ENCODE data around the gene ZEB2. TPM values are rescaled to one million over a fixed set of nuclear protein-coding genes. Genes with fewer than 3 reads are reported as not detected.

ZEB2 gene
- total RNA-seq, 3 donors from 2014 or later: 53.7 to 225 (median 83.2) TPM

DNA sequence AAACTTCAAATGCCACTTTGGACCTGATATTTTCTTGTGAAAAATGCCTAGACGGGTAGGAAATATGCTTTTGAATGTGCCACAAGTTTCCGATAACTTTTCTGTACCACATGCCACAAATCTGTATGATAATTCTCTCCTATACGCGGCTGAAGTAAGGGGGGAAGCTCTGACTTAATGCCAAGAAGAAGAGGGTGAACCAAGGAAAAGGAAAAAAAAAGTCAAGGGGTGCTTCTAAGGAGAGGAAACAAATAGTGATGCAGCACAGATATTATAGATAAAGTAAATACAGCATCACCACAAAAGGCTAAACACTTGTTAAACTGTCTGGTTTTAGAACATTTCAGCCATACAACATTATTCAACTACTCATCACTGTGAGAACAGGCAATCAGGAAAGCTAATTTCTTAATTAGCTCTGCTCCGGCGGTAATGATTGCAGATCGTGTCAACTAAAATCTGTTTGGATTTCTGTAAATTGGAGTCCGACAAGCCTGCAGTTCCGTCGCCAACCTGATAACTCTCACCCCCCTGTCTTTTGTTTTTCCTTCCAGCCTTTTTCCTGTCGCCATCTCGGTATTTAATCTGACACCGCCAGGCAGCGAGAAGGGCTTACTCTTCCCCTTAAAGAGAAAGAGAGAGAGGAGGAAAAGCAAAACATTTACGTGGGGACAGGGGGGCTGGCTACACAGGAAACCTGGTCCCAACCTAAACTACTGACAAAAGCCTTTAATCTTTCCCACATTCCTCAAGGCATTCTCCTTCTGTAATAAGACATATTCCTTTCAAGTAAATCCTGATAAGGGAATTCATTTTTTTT is 67.5 kb downstream of the ZEB2 start:
- Histone ChIP-seq H3K9me3 (no peaks in the 10 kb centered on the region), H3K27ac (peak overlapping the region in 1 of 2 donors; percentile 35), H3K4me3 (no peak overlapping the region), H3K4me1 (no peaks in the 10 kb centered on the region), H3K27me3 (no peaks in the 10 kb centered on the region), H3K36me3 (no peaks in the 10 kb centered on the region)
- no peak for DNase-seq (ENCODE audit: low spot score in 2 of 2)
- intact Hi-C loops (cut with DNase I; ENCODE audit: low total_unique reads): no loop called here
- TF ChIP-seq, protein P1, sequence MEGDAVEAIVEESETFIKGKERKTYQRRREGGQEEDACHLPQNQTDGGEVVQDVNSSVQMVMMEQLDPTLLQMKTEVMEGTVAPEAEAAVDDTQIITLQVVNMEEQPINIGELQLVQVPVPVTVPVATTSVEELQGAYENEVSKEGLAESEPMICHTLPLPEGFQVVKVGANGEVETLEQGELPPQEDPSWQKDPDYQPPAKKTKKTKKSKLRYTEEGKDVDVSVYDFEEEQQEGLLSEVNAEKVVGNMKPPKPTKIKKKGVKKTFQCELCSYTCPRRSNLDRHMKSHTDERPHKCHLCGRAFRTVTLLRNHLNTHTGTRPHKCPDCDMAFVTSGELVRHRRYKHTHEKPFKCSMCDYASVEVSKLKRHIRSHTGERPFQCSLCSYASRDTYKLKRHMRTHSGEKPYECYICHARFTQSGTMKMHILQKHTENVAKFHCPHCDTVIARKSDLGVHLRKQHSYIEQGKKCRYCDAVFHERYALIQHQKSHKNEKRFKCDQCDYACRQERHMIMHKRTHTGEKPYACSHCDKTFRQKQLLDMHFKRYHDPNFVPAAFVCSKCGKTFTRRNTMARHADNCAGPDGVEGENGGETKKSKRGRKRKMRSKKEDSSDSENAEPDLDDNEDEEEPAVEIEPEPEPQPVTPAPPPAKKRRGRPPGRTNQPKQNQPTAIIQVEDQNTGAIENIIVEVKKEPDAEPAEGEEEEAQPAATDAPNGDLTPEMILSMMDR (IDR thresholded peaks at IDR 0.05): no peak
- TF ChIP-seq POLR2A (IDR thresholded peaks at IDR 0.05): no peak
- TF ChIP-seq POLR2AphosphoS5 (IDR thresholded peaks at IDR 0.05): no peak

DNA sequence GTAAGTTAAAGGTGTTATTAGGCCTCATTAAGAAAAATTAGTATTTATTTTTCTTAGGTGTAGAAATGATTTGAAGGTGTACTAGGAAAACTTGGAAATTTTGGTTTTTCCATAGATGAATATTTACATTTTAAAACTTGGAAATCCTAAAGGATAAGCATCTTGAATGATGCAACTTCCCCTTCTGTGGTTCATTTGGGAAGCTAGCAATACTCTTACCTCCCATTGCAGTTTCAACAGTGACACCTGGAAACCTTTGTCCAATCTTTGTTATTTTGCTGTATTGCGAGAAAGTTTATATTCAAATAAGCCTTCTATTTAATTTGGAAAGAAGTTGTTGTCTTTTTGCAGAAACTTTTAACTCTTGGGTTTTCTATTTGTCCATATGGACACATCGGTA is 68.5 kb downstream of the ZEB2 start:
- Histone ChIP-seq H3K27ac (no peak overlapping the region), H3K4me1 (no peaks in the 10 kb centered on the region), H3K36me3 (no peaks in the 10 kb centered on the region), H3K9me3 (no peaks in the 10 kb centered on the region), H3K27me3 (no peaks in the 10 kb centered on the region), H3K4me3 (no peak overlapping the region)
- intact Hi-C loops (cut with DNase I; ENCODE audit: low total_unique reads): no loop called here
- no peak for DNase-seq (ENCODE audit: low spot score in 2 of 2)
- TF ChIP-seq, protein P1 (IDR thresholded peaks at IDR 0.05): no peak
- TF ChIP-seq POLR2AphosphoS5 (IDR thresholded peaks at IDR 0.05): no peak
- TF ChIP-seq POLR2A (IDR thresholded peaks at IDR 0.05): no peak

DNA sequence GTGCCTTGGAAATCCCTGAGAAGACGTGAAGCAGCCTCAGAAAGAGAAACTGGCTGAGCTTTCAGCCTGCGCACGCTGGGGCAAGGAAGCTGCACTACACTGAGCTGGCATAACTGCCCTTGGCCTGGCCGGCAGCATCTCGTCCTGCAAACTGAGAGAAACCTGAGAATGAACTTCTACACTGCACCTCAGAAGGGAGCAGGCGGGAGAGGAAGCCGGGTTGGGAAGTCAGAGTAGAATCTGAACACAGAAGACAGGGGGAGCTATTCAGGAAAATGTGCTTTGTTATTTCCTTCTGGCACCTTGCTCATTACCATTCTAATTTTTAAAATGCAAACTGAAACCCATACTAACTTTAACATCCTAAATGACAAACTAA is 70.9 kb downstream of the ZEB2 start:
- peak overlapping the region in 2 of 3 donors; percentile 1 to 22 for H3K4me3 ChIP-seq
- no peaks in the 10 kb centered on the region for H3K4me1 ChIP-seq
- no peak overlapping the region for H3K27ac ChIP-seq
- H3K36me3 ChIP-seq: no peaks in the 10 kb centered on the region
- no peaks in the 10 kb centered on the region for H3K9me3 ChIP-seq
- no peaks in the 10 kb centered on the region for H3K27me3 ChIP-seq
- intact Hi-C loops (cut with DNase I; ENCODE audit: low total_unique reads): no loop called here
- TF ChIP-seq POLR2A (IDR thresholded peaks at IDR 0.05) (no peak), POLR2AphosphoS5 (IDR thresholded peaks at IDR 0.05) (no peak)
- TF ChIP-seq, protein P1 (IDR thresholded peaks at IDR 0.05): no peak
- no peak for DNase-seq (ENCODE audit: low spot score in 2 of 2)

DNA sequence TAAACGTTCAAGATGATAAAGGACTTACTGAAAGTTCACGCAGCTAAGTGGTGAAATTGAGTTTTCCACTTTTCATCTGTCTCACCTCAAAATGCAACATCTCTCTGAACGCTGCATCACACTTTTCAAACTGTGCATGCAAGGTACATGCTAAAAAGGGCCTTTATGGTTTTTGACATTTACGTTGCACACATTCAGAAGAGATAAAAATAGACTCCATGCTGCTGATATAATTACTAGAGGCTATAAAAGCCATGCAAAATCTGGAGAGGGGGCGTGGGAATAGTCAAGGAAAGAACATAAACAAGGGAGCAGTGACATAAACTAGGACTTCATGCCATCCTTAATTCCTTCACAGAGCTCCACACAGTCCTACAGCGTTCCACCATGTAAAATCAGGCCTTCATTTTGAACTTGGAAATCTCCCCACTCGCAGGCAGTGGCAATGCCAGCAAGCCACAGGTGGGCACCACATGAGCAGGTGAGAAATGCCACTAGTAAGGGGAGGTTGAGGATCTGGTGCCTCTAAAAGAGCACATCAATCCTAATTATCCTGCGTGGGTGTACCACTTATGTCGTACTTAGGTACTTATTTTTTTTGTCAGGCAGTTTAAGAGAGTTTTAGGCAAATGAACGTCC is 71.4 kb downstream of the ZEB2 start:
- H3K27ac ChIP-seq: no peak overlapping the region
- TF ChIP-seq POLR2A (IDR thresholded peaks at IDR 0.05) (no peak), POLR2AphosphoS5 (IDR thresholded peaks at IDR 0.05) (no peak)
- TF ChIP-seq, protein P1 (IDR thresholded peaks at IDR 0.05): no peak
- peak overlapping the region in 2 of 3 donors; percentile 1 to 22 for H3K4me3 ChIP-seq
- DNase-seq (ENCODE audit: low spot score in 2 of 2): no peak
- H3K4me1 ChIP-seq: no peaks in the 10 kb centered on the region
- H3K27me3 ChIP-seq: no peaks in the 10 kb centered on the region
- H3K36me3 ChIP-seq: no peaks in the 10 kb centered on the region
- H3K9me3 ChIP-seq: no peaks in the 10 kb centered on the region
- intact Hi-C loops (cut with DNase I; ENCODE audit: low total_unique reads): no loop called here

DNA sequence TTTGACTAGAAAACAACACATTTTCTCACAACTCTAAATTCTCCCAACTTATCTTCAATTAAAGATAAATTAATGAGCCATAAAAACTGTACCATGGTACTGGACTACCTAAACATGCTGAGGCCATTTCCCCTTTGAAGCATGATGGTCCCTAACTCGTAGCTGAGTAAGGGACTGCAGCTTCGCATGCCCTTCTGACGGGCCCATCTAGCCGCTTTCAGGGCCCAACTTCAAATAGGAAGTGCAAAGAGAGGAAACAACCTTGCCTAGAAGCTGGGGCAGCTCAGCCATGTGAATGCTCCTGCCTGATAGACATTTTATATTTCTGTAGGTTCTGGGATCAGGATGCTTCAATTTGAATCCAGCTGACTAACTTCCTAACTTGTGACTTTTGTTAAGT is 72.4 kb downstream of the ZEB2 start:
- TF ChIP-seq POLR2AphosphoS5 (IDR thresholded peaks at IDR 0.05) (no peak), POLR2A (IDR thresholded peaks at IDR 0.05) (no peak)
- TF ChIP-seq, protein P1 (IDR thresholded peaks at IDR 0.05): no peak
- no peak for DNase-seq (ENCODE audit: low spot score in 2 of 2)
- intact Hi-C loops (cut with DNase I; ENCODE audit: low total_unique reads): no loop called here
- Histone ChIP-seq H3K27ac (no peak overlapping the region), H3K27me3 (no peaks in the 10 kb centered on the region), H3K4me1 (no peaks in the 10 kb centered on the region), H3K4me3 (no peak overlapping the region), H3K36me3 (no peaks in the 10 kb centered on the region), H3K9me3 (no peaks in the 10 kb centered on the region)

All from breast epithelium (tissue), 4 donors.